ENCODE results near the gene SLC43A2. TPM values are rescaled to one million over a fixed set of nuclear protein-coding genes. Genes with fewer than 3 reads are reported as not detected.

The SLC43A2 gene
- total and polyA plus RNA-seq, 4 donors: 17.2 to 42.8 (median 29.8) TPM

DNA sequence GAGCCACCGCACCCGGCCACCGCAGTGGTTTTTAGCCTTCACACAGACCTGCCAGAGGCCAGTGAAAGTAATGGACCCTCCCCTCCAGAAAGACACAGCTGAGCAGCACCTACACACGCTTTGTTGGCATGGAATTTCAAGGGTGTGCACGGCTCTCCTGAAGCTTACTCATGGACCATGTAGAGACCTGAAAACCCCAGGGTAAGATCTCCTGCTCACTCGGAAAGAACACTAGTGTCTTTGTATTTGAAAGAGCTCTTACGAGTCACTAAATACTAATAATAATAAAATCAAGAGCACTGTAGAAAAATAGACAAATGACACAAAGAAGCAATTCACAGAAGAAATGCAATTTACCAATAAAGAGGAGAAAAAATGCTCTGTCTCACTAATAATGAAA, 20.0 kb downstream of the SLC43A2 start:
- DNase-seq (ENCODE audit: low read depth in 4 of 6, low spot score in 6 of 6): no peak
- no peak overlapping the region for H3K27ac ChIP-seq (ENCODE audit: low read depth, low read length)
- H3K9me3 ChIP-seq (ENCODE audit: control insufficient read depth, insufficient read depth, low read length): no peaks in the 10 kb centered on the region
- H3K4me3 ChIP-seq (ENCODE audit: low read depth, low read length): no peak overlapping the region
- WGBS (ENCODE audit: insufficient coverage): 90% methylated on average over 2 of the region's 7 CpGs
- H3K4me1 ChIP-seq (ENCODE audit: control insufficient read depth, insufficient read depth, low read length): peaks cover 51% of the 10 kb centered on the region
- H3K36me3 ChIP-seq (ENCODE audit: control insufficient read depth, insufficient read depth, low read length): peaks cover 67% of the 10 kb centered on the region
- H3K27me3 ChIP-seq (ENCODE audit: control insufficient read depth, insufficient read depth, low read length): no peaks in the 10 kb centered on the region

DNA sequence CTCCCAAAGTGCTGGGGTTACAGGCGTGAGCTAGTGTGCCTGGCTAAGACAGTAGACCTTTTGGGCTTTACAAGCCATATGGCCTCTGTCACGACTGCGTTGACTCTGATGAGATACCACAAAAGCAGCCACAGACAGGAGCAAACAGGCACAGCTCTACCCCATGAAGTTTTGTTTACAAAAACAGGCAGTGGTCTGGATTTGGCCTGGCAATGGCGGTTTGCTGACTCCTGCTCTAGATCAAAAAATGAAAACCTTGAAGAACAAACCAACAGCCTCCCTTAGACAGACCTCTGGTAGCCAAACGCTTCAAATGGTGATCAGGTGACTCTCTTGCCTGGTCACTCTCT, 20.7 kb downstream of the SLC43A2 start:
- Histone ChIP-seq H3K27me3 (ENCODE audit: control insufficient read depth, insufficient read depth, low read length) (no peaks in the 10 kb centered on the region), H3K4me3 (ENCODE audit: low read depth, low read length) (no peak overlapping the region), H3K9me3 (ENCODE audit: control insufficient read depth, insufficient read depth, low read length) (no peaks in the 10 kb centered on the region), H3K27ac (ENCODE audit: low read depth, low read length) (peak overlapping the region; percentile 79), H3K4me1 (ENCODE audit: control insufficient read depth, insufficient read depth, low read length) (peaks cover 51% of the 10 kb centered on the region), H3K36me3 (ENCODE audit: control insufficient read depth, insufficient read depth, low read length) (peaks cover 64% of the 10 kb centered on the region)
- DNase-seq (ENCODE audit: low read depth in 4 of 6, low spot score in 6 of 6): no peak
- WGBS (ENCODE audit: insufficient coverage): 91% methylated on average over 4 of the region's 5 CpGs

DNA sequence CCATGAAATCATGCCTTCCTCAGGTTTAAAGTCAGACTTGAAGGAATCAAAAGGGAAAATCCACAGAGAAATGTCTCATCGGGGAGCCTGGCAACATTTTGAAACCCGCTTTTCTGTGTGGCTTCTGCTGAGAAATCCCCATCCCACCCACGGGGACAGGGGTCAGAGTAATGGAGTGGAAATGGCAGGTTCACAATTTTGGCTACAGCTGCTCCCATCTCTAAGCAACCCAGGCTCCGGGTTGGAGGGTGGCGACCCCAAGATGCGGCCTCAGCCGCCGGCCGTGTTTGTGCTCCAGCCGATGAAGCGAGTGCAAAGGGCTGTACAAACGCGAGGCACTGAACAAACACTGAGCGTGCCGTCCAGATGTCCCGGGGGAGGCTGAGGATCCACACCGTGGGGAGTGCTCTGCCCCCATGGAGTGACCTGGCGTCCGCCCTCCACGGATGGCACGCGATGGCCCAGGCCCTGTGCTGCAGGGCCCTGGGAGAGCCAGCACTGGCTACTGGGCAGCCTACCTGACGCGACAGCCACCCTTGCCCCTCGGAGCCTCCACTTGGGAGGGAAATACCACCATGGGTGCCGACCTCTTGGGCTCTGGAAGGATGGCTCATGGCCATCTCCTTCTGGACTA, 22.2 kb downstream of the SLC43A2 start:
- no peak overlapping the region for H3K4me3 ChIP-seq (ENCODE audit: low read depth, low read length)
- peaks cover 48% of the 10 kb centered on the region for H3K4me1 ChIP-seq (ENCODE audit: control insufficient read depth, insufficient read depth, low read length)
- H3K27me3 ChIP-seq (ENCODE audit: control insufficient read depth, insufficient read depth, low read length): no peaks in the 10 kb centered on the region
- peak in 1 of 6 donors; percentile 44 for DNase-seq (ENCODE audit: low read depth in 4 of 6, low spot score in 6 of 6)
- H3K27ac ChIP-seq (ENCODE audit: low read depth, low read length): peak overlapping the region; percentile 79
- H3K36me3 ChIP-seq (ENCODE audit: control insufficient read depth, insufficient read depth, low read length): peaks cover 58% of the 10 kb centered on the region
- WGBS (ENCODE audit: insufficient coverage): 33% methylated on average over 24 of the region's 26 CpGs
- H3K9me3 ChIP-seq (ENCODE audit: control insufficient read depth, insufficient read depth, low read length): no peaks in the 10 kb centered on the region

DNA sequence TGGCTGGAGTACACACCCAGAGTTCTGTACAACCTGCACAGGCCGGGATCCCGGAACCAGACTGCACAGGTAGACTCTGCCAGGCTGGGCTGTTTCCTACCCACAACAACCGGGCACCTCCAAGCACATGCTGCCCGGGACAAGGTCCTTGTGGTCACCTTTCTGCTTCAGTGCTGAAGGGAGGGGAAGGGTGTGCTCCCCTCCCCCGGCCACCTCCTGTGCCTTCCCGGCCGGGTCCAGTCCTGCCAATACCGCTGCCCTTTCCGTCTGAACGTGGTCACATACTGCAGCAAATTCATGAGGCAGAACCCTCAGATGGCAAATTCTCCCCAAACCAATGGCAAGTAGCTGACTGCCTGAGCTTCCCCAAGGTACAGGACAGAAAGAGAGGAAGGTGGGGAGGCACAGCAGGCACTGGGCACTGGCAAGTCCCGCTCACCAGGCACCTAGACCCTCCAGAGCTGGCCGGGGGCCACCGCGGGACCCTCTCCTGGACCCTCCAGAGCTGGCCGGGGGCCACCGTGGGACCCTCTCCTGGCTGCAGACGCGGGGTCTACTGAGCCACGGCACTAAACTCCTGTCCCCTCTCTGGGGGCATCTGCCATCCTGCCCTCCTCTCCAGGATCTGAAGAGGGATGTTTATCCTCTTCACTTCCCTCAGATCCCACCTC, 22.8 kb downstream of the SLC43A2 start:
- H3K4me1 ChIP-seq (ENCODE audit: control insufficient read depth, insufficient read depth, low read length): peaks cover 48% of the 10 kb centered on the region
- H3K9me3 ChIP-seq (ENCODE audit: control insufficient read depth, insufficient read depth, low read length): no peaks in the 10 kb centered on the region
- peaks cover 55% of the 10 kb centered on the region for H3K36me3 ChIP-seq (ENCODE audit: control insufficient read depth, insufficient read depth, low read length)
- no peak overlapping the region for H3K4me3 ChIP-seq (ENCODE audit: low read depth, low read length)
- H3K27ac ChIP-seq (ENCODE audit: low read depth, low read length): no peak overlapping the region
- 53% methylated on average over 14 of the region's 19 CpGs for WGBS (ENCODE audit: insufficient coverage)
- DNase-seq (ENCODE audit: low read depth in 4 of 6, low spot score in 6 of 6): peak in 1 of 6 donors; percentile 23
- no peaks in the 10 kb centered on the region for H3K27me3 ChIP-seq (ENCODE audit: control insufficient read depth, insufficient read depth, low read length)

DNA sequence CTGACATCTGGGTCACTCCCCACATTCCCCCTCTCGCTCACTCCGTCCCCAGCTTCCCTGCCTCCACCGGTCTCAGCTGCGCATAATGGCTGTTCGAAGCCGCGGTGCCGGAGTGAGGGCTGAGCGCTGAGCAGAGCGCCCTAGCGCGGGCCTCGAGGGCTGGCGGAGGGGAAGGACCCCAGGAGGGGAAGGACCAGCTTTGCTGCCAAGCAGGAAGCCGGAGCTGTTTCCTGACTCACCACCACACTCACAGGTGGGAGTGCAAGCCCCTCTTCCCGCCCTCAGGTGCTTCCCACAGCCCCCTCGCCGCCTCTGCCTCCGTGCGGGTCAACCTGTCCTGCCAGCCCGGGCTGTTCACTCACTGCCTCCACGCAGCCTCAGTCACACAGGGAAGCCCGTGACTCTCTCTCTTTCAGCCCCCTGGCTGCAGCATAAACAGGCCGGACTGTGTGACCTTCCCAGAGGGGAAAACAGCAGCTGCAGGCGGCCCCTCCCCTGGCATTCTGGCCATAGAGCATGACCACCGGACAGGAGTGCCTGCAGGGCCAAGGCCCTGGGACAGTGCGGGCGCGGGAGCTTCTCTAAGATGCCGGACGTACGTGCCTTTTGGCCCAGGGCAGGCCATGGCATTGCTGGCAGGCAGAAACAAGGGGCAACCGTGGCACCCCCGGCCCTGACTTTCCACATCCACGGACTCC, 23.7 kb downstream of the SLC43A2 start:
- peaks cover 48% of the 10 kb centered on the region for H3K4me1 ChIP-seq (ENCODE audit: control insufficient read depth, insufficient read depth, low read length)
- no peaks in the 10 kb centered on the region for H3K9me3 ChIP-seq (ENCODE audit: control insufficient read depth, insufficient read depth, low read length)
- no peaks in the 10 kb centered on the region for H3K27me3 ChIP-seq (ENCODE audit: control insufficient read depth, insufficient read depth, low read length)
- H3K27ac ChIP-seq (ENCODE audit: low read depth, low read length): no peak overlapping the region
- peaks cover 49% of the 10 kb centered on the region for H3K36me3 ChIP-seq (ENCODE audit: control insufficient read depth, insufficient read depth, low read length)
- no peak overlapping the region for H3K4me3 ChIP-seq (ENCODE audit: low read depth, low read length)
- WGBS (ENCODE audit: insufficient coverage): 50% methylated on average over 31 of the region's 35 CpGs
- no peak for DNase-seq (ENCODE audit: low read depth in 4 of 6, low spot score in 6 of 6)

DNA sequence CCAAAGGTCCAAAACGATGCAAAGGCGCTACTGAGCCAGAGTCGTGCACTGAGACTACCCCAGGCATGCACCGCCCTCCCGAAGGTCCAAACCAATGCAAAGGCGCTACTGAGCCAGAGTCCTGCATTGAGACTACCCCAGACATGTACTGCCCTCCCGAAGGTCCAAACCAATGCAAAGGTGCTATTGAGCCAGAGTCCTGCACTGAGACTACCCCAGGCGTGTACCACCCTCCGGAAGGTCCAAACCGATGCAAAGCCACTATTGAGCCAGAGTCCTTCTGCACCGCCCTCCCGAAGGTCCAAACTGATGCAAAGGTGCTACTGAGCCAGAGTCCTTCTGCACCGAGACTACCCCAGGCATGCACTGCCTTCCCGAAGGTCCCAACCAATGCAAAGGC, 27.1 kb downstream of the SLC43A2 start:
- DNase-seq (ENCODE audit: low read depth in 4 of 6, low spot score in 6 of 6): no peak
- Histone ChIP-seq H3K27me3 (ENCODE audit: control insufficient read depth, insufficient read depth, low read length) (no peaks in the 10 kb centered on the region), H3K27ac (ENCODE audit: low read depth, low read length) (no peak overlapping the region), H3K9me3 (ENCODE audit: control insufficient read depth, insufficient read depth, low read length) (no peaks in the 10 kb centered on the region), H3K36me3 (ENCODE audit: control insufficient read depth, insufficient read depth, low read length) (peaks cover 38% of the 10 kb centered on the region), H3K4me1 (ENCODE audit: control insufficient read depth, insufficient read depth, low read length) (peaks cover 23% of the 10 kb centered on the region), H3K4me3 (ENCODE audit: low read depth, low read length) (no peak overlapping the region)
- 98% methylated on average over 14 of the region's 14 CpGs for WGBS (ENCODE audit: insufficient coverage)

DNA sequence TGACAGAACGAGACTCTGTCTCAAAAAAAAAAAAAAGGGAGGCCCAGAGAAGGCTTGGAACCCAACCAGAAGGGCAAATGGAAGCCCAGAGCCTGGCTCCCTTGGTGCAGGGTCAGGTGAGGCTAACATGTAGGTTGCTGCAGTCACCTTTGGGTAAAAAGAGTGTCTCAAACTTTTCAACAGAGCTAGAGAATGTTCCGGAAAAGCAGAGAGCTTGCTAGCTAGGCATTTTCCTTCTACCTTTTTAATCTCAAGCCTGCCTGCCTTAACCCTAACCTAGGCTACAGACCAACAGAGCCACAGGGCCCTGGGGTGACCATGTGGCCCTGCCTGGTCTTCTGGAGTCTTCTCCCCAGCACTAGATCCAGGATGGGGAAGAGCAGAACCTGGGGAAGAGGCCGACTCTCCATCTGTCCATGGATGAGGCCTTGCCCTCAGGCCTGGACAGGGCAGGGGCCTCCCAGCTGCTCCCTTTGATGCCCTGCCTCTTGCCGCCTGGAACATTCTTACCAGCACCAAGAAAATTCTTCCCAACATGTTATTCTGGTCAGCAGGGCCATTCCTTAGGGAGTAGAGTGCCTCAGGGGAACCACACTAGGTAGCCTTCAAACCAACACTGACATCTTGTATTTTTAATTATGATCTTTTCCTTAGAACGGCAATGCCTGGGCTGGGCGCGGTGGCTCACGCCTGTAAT, 30.1 kb downstream of the SLC43A2 start:
- 83% methylated on average over 3 of the region's 8 CpGs for WGBS (ENCODE audit: insufficient coverage)
- Histone ChIP-seq H3K27me3 (ENCODE audit: control insufficient read depth, insufficient read depth, low read length) (no peaks in the 10 kb centered on the region), H3K4me3 (ENCODE audit: low read depth, low read length) (no peak overlapping the region), H3K36me3 (ENCODE audit: control insufficient read depth, insufficient read depth, low read length) (peaks cover 25% of the 10 kb centered on the region), H3K9me3 (ENCODE audit: control insufficient read depth, insufficient read depth, low read length) (no peaks in the 10 kb centered on the region), H3K4me1 (ENCODE audit: control insufficient read depth, insufficient read depth, low read length) (no peaks in the 10 kb centered on the region), H3K27ac (ENCODE audit: low read depth, low read length) (no peak overlapping the region)
- DNase-seq (ENCODE audit: low read depth in 4 of 6, low spot score in 6 of 6): no peak

DNA sequence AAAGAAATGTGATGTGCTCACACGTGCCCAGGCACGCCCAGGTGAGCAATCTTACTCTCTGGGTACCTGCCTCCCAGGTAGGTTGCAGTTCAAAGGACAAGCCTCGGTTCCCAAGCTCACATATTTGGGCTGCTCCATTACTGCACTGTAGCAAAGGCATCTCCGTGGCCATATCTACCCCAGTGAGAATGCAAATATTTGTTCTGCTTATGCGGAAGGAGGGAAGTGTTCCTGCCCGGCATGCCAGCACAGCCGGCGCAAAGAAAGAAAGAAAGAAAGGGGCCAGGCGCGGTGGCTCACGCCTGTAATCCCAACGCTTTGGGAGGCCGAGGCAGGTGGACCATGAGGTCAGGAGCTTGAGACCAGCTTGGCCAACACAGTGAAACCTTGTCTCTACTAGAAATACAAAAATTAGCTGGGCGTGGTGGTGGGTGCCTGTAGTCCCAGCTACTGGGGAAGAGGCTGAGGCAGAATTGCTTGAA, 30.7 kb downstream of the SLC43A2 start:
- H3K27me3 ChIP-seq (ENCODE audit: control insufficient read depth, insufficient read depth, low read length): no peaks in the 10 kb centered on the region
- peaks cover 25% of the 10 kb centered on the region for H3K36me3 ChIP-seq (ENCODE audit: control insufficient read depth, insufficient read depth, low read length)
- H3K4me1 ChIP-seq (ENCODE audit: control insufficient read depth, insufficient read depth, low read length): peaks cover 3% of the 10 kb centered on the region
- H3K9me3 ChIP-seq (ENCODE audit: control insufficient read depth, insufficient read depth, low read length): no peaks in the 10 kb centered on the region
- H3K27ac ChIP-seq (ENCODE audit: low read depth, low read length): no peak overlapping the region
- no peak overlapping the region for H3K4me3 ChIP-seq (ENCODE audit: low read depth, low read length)
- WGBS (ENCODE audit: insufficient coverage): 93% methylated on average over 14 of the region's 14 CpGs
- DNase-seq (ENCODE audit: low read depth in 4 of 6, low spot score in 6 of 6): no peak

DNA sequence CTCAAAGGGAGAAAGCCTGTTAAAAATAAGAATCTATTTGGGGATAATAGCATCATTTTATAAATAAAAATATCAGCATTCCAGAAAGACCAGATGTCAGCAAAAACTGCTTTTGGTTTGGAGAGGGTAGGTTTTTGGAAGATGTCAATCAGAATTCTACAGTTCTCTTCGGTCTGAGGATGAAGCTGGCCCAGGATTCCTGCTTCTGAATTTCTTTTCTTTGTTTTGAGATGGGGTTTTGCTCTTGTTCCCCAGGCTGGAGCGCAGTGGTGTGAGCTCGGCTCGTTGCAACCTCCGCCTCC, 35.1 kb downstream of the SLC43A2 start:
- Histone ChIP-seq H3K4me1 (ENCODE audit: control insufficient read depth, insufficient read depth, low read length) (peaks cover 3% of the 10 kb centered on the region), H3K9me3 (ENCODE audit: control insufficient read depth, insufficient read depth, low read length) (no peaks in the 10 kb centered on the region), H3K27me3 (ENCODE audit: control insufficient read depth, insufficient read depth, low read length) (no peaks in the 10 kb centered on the region), H3K4me3 (ENCODE audit: low read depth, low read length) (no peak overlapping the region), H3K36me3 (ENCODE audit: control insufficient read depth, insufficient read depth, low read length) (peaks cover 51% of the 10 kb centered on the region), H3K27ac (ENCODE audit: low read depth, low read length) (no peak overlapping the region)
- no peak for DNase-seq (ENCODE audit: low read depth in 4 of 6, low spot score in 6 of 6)
- WGBS (ENCODE audit: insufficient coverage): 58% methylated on average over 1 of the region's 5 CpGs
